DOHH2 (cell line): Measurements from ENCODE around the gene GRIK2.

Experiments used
- EZH2phosphoT487 ChIP-seq: fragments of 200-600 bp; sonication (generic); IDR thresholded peaks from 2 replicates; pipeline ENCODE4 v1.6.1; 2017; ENCODE audit warnings: borderline replicate concordance, mild to moderate bottlenecking, antibody characterized with exemption, low read length, moderate library complexity, mixed read lengths
- TF ChIP-seq, protein P1 (sequence below): fragments of 200-600 bp; sonication (generic); IDR thresholded peaks from one replicate; pipeline ENCODE4 v1.5.1; 2014; ENCODE audit warnings: antibody characterized with exemption, mild to moderate bottlenecking, low read depth, low read length; ENCODE audit not compliant: poor library complexity, severe bottlenecking

DNA sequence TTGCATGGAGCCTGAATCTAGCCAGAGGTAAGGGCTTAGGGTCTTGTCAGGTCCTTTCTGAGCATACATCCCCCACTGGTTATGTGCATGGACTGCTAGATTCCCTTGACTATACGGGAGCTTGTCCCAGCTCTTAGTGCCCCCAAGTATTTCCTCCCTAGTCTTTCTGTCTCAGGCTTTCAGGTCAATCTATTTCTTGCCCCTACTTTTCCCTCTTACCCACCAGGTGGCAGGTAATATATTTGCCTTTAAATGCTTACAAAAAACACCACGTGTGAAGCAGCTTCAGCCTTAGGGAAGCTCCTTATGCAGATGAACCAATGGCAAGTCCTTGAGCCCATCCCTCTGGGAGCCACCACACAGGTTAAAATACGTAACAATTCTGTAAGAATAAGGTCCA is 454.2 kb downstream of the GRIK2 start:
- TF ChIP-seq, protein P1, sequence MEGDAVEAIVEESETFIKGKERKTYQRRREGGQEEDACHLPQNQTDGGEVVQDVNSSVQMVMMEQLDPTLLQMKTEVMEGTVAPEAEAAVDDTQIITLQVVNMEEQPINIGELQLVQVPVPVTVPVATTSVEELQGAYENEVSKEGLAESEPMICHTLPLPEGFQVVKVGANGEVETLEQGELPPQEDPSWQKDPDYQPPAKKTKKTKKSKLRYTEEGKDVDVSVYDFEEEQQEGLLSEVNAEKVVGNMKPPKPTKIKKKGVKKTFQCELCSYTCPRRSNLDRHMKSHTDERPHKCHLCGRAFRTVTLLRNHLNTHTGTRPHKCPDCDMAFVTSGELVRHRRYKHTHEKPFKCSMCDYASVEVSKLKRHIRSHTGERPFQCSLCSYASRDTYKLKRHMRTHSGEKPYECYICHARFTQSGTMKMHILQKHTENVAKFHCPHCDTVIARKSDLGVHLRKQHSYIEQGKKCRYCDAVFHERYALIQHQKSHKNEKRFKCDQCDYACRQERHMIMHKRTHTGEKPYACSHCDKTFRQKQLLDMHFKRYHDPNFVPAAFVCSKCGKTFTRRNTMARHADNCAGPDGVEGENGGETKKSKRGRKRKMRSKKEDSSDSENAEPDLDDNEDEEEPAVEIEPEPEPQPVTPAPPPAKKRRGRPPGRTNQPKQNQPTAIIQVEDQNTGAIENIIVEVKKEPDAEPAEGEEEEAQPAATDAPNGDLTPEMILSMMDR: no peak
- TF ChIP-seq EZH2phosphoT487: no peak
